Measurements from ENCODE around the gene ACBD4. TPM values are rescaled to one million over a fixed set of nuclear protein-coding genes. Genes with fewer than 3 reads are reported as not detected.

Gene ACBD4
- total and polyA plus RNA-seq, 2 of the 13 experiments (the other 11 are each of a cell fraction or from before 2014, with no cell fraction given): 16.1 to 26.9 TPM

GRCh38 chr17:45148183-45149036, 12.9 kb downstream of the ACBD4 start, which contains the start of gene HEXIM1 (continued):
- peak; percentile 73 to 89 for TF ChIP-seq EP300 (IDR thresholded peaks at IDR 0.05; ENCODE audit: low read depth in 2 of 2, low read length in 2 of 2)
- TF ChIP-seq EP300 (CRISPR knock-in tag; IDR thresholded peaks at IDR 0.05; ENCODE audit: borderline replicate concordance): peak; percentile 60; the same call in 1 of the 2 replicates
- peak; percentile 94 for TF ChIP-seq MTA1 (CRISPR knock-in tag; IDR thresholded peaks at IDR 0.05; ENCODE audit: borderline replicate concordance)
- TF ChIP-seq KLF6 (CRISPR knock-in tag; IDR thresholded peaks at IDR 0.05): peak; percentile 94
- TF ChIP-seq PATZ1 (CRISPR knock-in tag; IDR thresholded peaks at IDR 0.05): peak; percentile 69; the same call in 1 of the 2 replicates
- TF ChIP-seq THRA (CRISPR knock-in tag; IDR thresholded peaks at IDR 0.05; ENCODE audit: borderline replicate concordance): peak; percentile 83
- peak; percentile 80 for TF ChIP-seq ZNF343 (CRISPR knock-in tag; IDR thresholded peaks at IDR 0.05)
- no peak for TF ChIP-seq ZNF362 (CRISPR knock-in tag; IDR thresholded peaks at IDR 0.05; ENCODE audit: borderline replicate concordance)
- no peak; the same call in 1 of the 2 replicates for TF ChIP-seq ZNF556 (CRISPR knock-in tag; IDR thresholded peaks at IDR 0.05; ENCODE audit: borderline replicate concordance)
- TF ChIP-seq IRF2 (CRISPR knock-in tag; IDR thresholded peaks at IDR 0.05): no peak; the same call in 1 of the 2 replicates
- no peak for TF ChIP-seq ZNF17 (CRISPR knock-in tag; IDR thresholded peaks at IDR 0.05)
- TF ChIP-seq ZXDC (CRISPR knock-in tag; IDR thresholded peaks at IDR 0.05): no peak
- peak; percentile 74 for TF ChIP-seq NR2C2 (CRISPR knock-in tag; IDR thresholded peaks at IDR 0.05; ENCODE audit: borderline replicate concordance)
- TF ChIP-seq MTF2 (CRISPR knock-in tag; IDR thresholded peaks at IDR 0.05; ENCODE audit: borderline replicate concordance): no peak
- TF ChIP-seq FOXP4 (CRISPR knock-in tag; IDR thresholded peaks at IDR 0.05): peak; percentile 73
- TF ChIP-seq HDAC2 (CRISPR knock-in tag; IDR thresholded peaks at IDR 0.05): peak; percentile 86
- TF ChIP-seq DNMT1 (CRISPR knock-in tag; IDR thresholded peaks at IDR 0.05): peak; percentile 74; the same call in 1 of the 2 replicates
- TF ChIP-seq HMG20B (CRISPR knock-in tag; conservative IDR thresholded peaks at IDR 0.05): peak; percentile 43; the same call in 1 of the 2 replicates
- 0 out of 2 replicates have a peak, but pooled peaks have one; percentile 76 for TF ChIP-seq ZNF713 (CRISPR knock-in tag; IDR thresholded peaks at IDR 0.05)
